CD4-positive, alpha-beta T cell (primary cell): ENCODE measurements around the gene PODNL1. TPM values are rescaled to one million over a fixed set of nuclear protein-coding genes. Genes with fewer than 3 reads are reported as not detected.

Experiments used
- ATAC-seq: fragments of 200-7000 bp; cut with Tn5 transposase; one replicate; pipeline ENCODE4 v1.10.0; 2022; ENCODE audit warnings: mild to moderate bottlenecking; ENCODE audit not compliant: poor library complexity
- CTCF ChIA-PET: fragments of 350-600 bp; sonication (Branson Sonifier 250); formaldehyde crosslinking; loops from one replicate; lab custom pipeline; 2021; ENCODE audit warnings: antibody characterized with exemption, inconsistent platforms; lab: Charles Lee
- POLR2A ChIA-PET: fragments of 350-600 bp; sonication (Branson Sonifier 250); formaldehyde crosslinking; loops from one replicate; lab custom pipeline; 2021; ENCODE audit warnings: antibody characterized with exemption, inconsistent platforms; lab: Charles Lee
- DNase-seq, 14 experiments: peaks; one replicate each; pipeline ENCODE4 v3.0.0-alpha.2; 2013 to 2020; ENCODE audit warnings: mixed read lengths in 2 of 14
- H3K27ac ChIP-seq, 2 donors: one replicate each; pipeline versions ENCODE4 v1.5.1 to v1.7.0; 2013; ENCODE audit warnings: low read length in 2 of 2, low read depth in 1 of 2, mild to moderate bottlenecking in 1 of 2
- H3K27me3 ChIP-seq, 2 experiments: 1 replicate in 1 of 2; 2 replicates in 1 of 2; pipeline versions ENCODE4 v1.6.1 to v1.7.0; 2013; ENCODE audit warnings: low read length in 2 of 2, control low read depth in 1 of 2, mild to moderate bottlenecking in 1 of 2, moderate library complexity in 1 of 2; ENCODE audit not compliant: insufficient read depth in 2 of 2, control insufficient read depth in 1 of 2
- H3K36me3 ChIP-seq: one replicate; pipeline ENCODE4 v1.6.1; 2013; ENCODE audit warnings: low read length, control low read depth; ENCODE audit not compliant: insufficient read depth
- H3K4me1 ChIP-seq: one replicate; pipeline ENCODE4 v1.6.1; 2013; ENCODE audit warnings: low read length, control low read depth; ENCODE audit not compliant: insufficient read depth
- H3K4me3 ChIP-seq: one replicate; pipeline ENCODE4 v1.5.1; 2013; ENCODE audit warnings: mild to moderate bottlenecking, low read length, moderate library complexity
- H3K9me3 ChIP-seq, 2 experiments: 1 replicate in 1 of 2; 2 replicates in 1 of 2; pipeline versions ENCODE4 v1.6.1 to v1.7.0; 2013; ENCODE audit warnings: low read length in 2 of 2, mild to moderate bottlenecking in 2 of 2, control low read depth in 1 of 2, moderate library complexity in 1 of 2; ENCODE audit not compliant: control insufficient read depth in 1 of 2, insufficient read depth in 1 of 2
- H3K27ac Mint-ChIP-seq: one replicate; pipeline ENCODE4 v1.8.0; 2020; ENCODE audit warnings: mixed read lengths
- H3K27me3 Mint-ChIP-seq: one replicate; pipeline ENCODE4 v1.8.0; 2021; ENCODE audit warnings: mixed read lengths
- H3K36me3 Mint-ChIP-seq: one replicate; pipeline ENCODE4 v1.8.0; 2021; ENCODE audit warnings: low read depth, mixed read lengths
- H3K4me1 Mint-ChIP-seq: one replicate; pipeline ENCODE4 v1.8.0; 2021; ENCODE audit warnings: low read depth, mixed read lengths
- H3K4me3 Mint-ChIP-seq: one replicate; pipeline ENCODE4 v1.8.0; 2020; ENCODE audit warnings: mild to moderate bottlenecking, mixed read lengths
- H3K9me3 Mint-ChIP-seq: one replicate; pipeline ENCODE4 v1.8.0; 2020; ENCODE audit warnings: mixed read lengths
- intact Hi-C, 2 experiments: fragments of 100-400 bp; cut with DNase I in 1 of 2; cut with micrococcal nuclease in 1 of 2; formaldehyde crosslinking; loops; one replicate each; pipeline versions ENCODE4 v1.15.1 to v1.9.0; 2023 to 2025; cut with DNase I, micrococcal nuclease
- total RNA-seq, 174 experiments: library from RNA in 2 of 174; stranded (reverse) in 2 of 174; gene quantifications; one replicate each; pipeline ENCODE4 v1.2.3 and lab custom pipeline; 2021 to 2026
- TF ChIP-seq, protein P1 (sequence below): fragments of 200-600 bp; IDR thresholded peaks from one replicate; pipeline ENCODE4 v1.8.0; 2022; ENCODE audit warnings: antibody characterized with exemption, mild to moderate bottlenecking

The PODNL1 gene
- total RNA-seq, 2 experiments from 2014 or later, result not detected

DNA sequence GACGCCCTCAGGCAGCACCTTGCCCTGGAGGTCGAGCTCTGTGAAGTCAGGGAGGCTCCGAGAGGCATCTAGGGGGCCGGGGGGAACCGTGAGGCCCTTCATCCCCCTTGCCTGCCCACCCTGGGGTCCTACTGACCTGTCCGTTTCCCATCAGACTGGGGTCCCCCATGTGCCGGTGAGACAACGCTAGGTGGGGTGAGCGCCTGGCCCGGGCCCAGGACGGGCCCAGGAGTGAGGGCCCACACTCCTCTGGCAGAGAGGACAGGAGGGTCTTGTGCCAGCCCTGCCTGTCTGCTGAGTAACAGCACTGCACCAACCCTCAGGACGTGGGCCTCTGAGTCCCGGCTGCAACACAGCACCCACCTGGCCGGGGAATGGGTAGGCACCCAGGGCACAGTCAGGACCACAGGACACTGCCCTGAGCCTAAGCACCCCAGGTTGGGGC lies 28.5 kb upstream of the PODNL1 start:
- Mint-ChIP-seq H3K9me3 (no peaks in the 10 kb centered on the region), H3K4me3 (no peak overlapping the region), H3K4me1 (no peaks in the 10 kb centered on the region), H3K27me3 (no peaks in the 10 kb centered on the region), H3K36me3 (peaks cover 51% of the 10 kb centered on the region), H3K27ac (no peak overlapping the region)
- Histone ChIP-seq H3K27ac (no peak overlapping the region), H3K36me3 (peaks cover 51% of the 10 kb centered on the region), H3K4me1 (no peaks in the 10 kb centered on the region), H3K4me3 (no peak overlapping the region), H3K27me3 (no peaks in the 10 kb centered on the region), H3K9me3 (no peaks in the 10 kb centered on the region)
- TF ChIP-seq, protein P1, sequence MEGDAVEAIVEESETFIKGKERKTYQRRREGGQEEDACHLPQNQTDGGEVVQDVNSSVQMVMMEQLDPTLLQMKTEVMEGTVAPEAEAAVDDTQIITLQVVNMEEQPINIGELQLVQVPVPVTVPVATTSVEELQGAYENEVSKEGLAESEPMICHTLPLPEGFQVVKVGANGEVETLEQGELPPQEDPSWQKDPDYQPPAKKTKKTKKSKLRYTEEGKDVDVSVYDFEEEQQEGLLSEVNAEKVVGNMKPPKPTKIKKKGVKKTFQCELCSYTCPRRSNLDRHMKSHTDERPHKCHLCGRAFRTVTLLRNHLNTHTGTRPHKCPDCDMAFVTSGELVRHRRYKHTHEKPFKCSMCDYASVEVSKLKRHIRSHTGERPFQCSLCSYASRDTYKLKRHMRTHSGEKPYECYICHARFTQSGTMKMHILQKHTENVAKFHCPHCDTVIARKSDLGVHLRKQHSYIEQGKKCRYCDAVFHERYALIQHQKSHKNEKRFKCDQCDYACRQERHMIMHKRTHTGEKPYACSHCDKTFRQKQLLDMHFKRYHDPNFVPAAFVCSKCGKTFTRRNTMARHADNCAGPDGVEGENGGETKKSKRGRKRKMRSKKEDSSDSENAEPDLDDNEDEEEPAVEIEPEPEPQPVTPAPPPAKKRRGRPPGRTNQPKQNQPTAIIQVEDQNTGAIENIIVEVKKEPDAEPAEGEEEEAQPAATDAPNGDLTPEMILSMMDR, result no peak
- intact Hi-C loops, result no loop called here
- POLR2A ChIA-PET, result no interaction called here
- no peak for DNase-seq
- CTCF ChIA-PET, result no interaction called here
- ATAC-seq, result no peak

DNA sequence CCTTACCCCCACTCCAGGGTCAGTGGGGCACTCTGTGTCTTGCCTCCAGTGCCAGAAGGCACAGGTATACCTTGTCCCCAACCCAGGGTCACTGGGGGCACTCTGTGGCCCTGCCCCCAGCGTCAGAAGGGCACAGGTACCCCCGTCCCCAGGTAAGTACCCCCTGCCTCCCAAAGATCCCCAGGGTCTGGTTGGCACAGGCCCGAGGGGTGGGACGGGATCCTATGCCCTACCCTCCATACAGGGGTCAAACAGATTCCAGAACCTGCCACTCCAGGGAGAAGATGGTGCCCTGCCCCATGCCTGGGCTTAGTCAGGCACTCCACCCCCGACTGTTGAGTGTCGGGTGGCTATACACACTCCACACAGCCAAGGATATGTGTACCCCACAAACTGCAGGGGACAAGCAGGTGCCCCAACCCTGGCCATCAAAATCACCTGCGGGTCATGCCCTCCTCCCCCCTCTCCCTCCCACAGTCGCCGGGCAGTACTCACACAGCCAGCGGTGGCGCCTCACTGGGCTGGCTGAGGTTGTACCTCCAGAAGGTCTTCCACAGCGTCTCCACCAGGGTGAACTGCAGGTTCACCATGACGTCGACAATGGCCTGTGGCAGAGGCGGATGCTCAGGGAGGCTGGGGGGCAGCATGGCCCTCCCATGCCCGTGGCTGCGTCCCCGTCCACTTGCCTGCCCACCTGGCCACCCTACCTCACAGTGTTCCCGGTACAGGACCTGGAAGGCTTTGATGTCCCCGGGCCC lies 27.9 kb upstream of the PODNL1 start:
- Histone ChIP-seq H3K4me3 (no peak overlapping the region), H3K27ac (no peak overlapping the region), H3K36me3 (peaks cover 53% of the 10 kb centered on the region), H3K27me3 (no peaks in the 10 kb centered on the region), H3K9me3 (no peaks in the 10 kb centered on the region), H3K4me1 (no peaks in the 10 kb centered on the region)
- Mint-ChIP-seq H3K4me3 (no peak overlapping the region), H3K36me3 (peaks cover 52% of the 10 kb centered on the region), H3K27me3 (no peaks in the 10 kb centered on the region), H3K4me1 (no peaks in the 10 kb centered on the region), H3K27ac (no peak overlapping the region), H3K9me3 (no peaks in the 10 kb centered on the region)
- ATAC-seq (no peak), DNase-seq (no peak)
- TF ChIP-seq, protein P1, result no peak
- intact Hi-C loops, result no loop called here
- ChIA-PET POLR2A (no interaction called here), CTCF (no interaction called here)

DNA sequence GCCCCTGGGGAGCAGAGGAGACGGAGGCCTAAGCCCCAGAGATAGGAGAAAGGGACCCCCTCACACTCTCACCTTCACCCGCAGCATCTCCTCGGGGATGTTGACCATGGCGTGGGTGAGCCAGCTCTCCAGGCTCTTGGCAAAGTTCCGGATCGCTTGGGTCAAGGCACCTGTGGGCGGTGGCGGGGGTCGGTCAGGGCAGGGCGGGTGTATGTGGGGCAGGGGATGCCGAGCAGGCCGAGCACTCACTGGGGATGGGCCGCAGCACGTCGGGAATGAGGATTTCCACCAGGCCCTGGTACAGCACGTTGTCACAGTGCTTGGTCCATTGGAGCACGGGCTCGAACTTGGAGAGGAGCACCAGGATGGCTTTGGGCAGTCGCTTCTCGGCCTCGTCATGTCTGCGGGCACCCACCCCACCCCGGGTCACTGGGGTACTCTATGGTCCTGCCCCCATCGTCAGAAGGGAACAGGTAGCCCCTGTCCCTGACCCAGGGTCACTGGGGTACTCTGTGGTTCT lies 27.2 kb upstream of the PODNL1 start:
- Histone ChIP-seq H3K9me3 (no peaks in the 10 kb centered on the region), H3K27me3 (no peaks in the 10 kb centered on the region), H3K4me1 (peaks cover 2% of the 10 kb centered on the region), H3K27ac (no peak overlapping the region), H3K4me3 (no peak overlapping the region), H3K36me3 (peaks cover 59% of the 10 kb centered on the region)
- TF ChIP-seq, protein P1, result no peak
- H3K27me3 Mint-ChIP-seq, result no peaks in the 10 kb centered on the region
- H3K27ac Mint-ChIP-seq, result no peak overlapping the region
- no peak for DNase-seq
- H3K4me3 Mint-ChIP-seq, result no peak overlapping the region
- ChIA-PET CTCF (no interaction called here), POLR2A (no interaction called here)
- ATAC-seq, result no peak
- intact Hi-C loops, result no loop called here
- H3K36me3 Mint-ChIP-seq, result peaks cover 51% of the 10 kb centered on the region
- no peaks in the 10 kb centered on the region for H3K4me1 Mint-ChIP-seq
- no peaks in the 10 kb centered on the region for H3K9me3 Mint-ChIP-seq
